H9 (cell line): ENCODE results near the gene COL28A1. TPM values are rescaled to one million over a fixed set of nuclear protein-coding genes. Genes with fewer than 3 reads are reported as not detected.
A peak's percentile ranks its signal among the peaks of the same experiment; 100 is the strongest.

Experiments used
- DNase-seq: peaks from one replicate; pipeline ENCODE4 v3.0.0-alpha.2; 2017
- H2AFZ ChIP-seq: one replicate; pipeline ENCODE4 v1.6.1; 2013; ENCODE audit warnings: mild to moderate bottlenecking, low read length, control low read depth, moderate library complexity
- H2AK5ac ChIP-seq: 2 replicates; pipeline ENCODE4 v1.6.1; 2013; ENCODE audit warnings: low read length, control low read depth, mixed read lengths; ENCODE audit not compliant: insufficient read length
- H2BK120ac ChIP-seq: one replicate; pipeline ENCODE4 v1.6.1; 2013; ENCODE audit warnings: low read depth, mild to moderate bottlenecking, low read length, control low read depth, inconsistent platforms; ENCODE audit not compliant: poor library complexity, severe bottlenecking
- H2BK12ac ChIP-seq: 2 replicates; pipeline ENCODE4 v1.6.1; 2013; ENCODE audit warnings: low read length, control low read depth, mixed read lengths, low read depth; ENCODE audit not compliant: insufficient read length
- H2BK15ac ChIP-seq: 2 replicates; pipeline ENCODE4 v1.6.1; 2013; ENCODE audit warnings: low read depth, low read length, control low read depth
- H2BK20ac ChIP-seq: one replicate; pipeline ENCODE4 v1.6.1; 2013; ENCODE audit warnings: low read depth, mild to moderate bottlenecking, low read length, control low read depth, inconsistent platforms; ENCODE audit not compliant: poor library complexity, severe bottlenecking
- H2BK5ac ChIP-seq: 2 replicates; pipeline ENCODE4 v1.6.1; 2013; ENCODE audit warnings: low read length, control low read depth, mixed read lengths; ENCODE audit not compliant: insufficient read length
- H3K14ac ChIP-seq: 2 replicates; pipeline ENCODE4 v1.6.1; 2013; ENCODE audit warnings: low read length, control low read depth; ENCODE audit not compliant: insufficient read depth
- H3K18ac ChIP-seq: 2 replicates; pipeline ENCODE4 v1.6.1; 2013; ENCODE audit warnings: low read depth, mild to moderate bottlenecking, mixed read lengths, low read length, control low read depth; ENCODE audit not compliant: insufficient read length
- H3K23ac ChIP-seq: 2 replicates; pipeline ENCODE4 v1.6.1; 2013; ENCODE audit warnings: low read length, control low read depth, mixed read lengths, low read depth; ENCODE audit not compliant: insufficient read length
- H3K23me2 ChIP-seq: 2 replicates; pipeline ENCODE4 v1.6.1; 2013; ENCODE audit warnings: low read depth, mild to moderate bottlenecking, mixed read lengths, low read length, control low read depth; ENCODE audit not compliant: insufficient read length, poor library complexity, severe bottlenecking
- H3K27ac ChIP-seq: 2 replicates; pipeline ENCODE4 v1.5.1; 2013; ENCODE audit warnings: low read length, control low read depth, mixed read lengths, low read depth; ENCODE audit not compliant: insufficient read length
- H3K27me3 ChIP-seq: 2 replicates; pipeline ENCODE4 v1.6.1; 2013; ENCODE audit warnings: low read length, control low read depth, inconsistent platforms; ENCODE audit not compliant: insufficient read depth
- H3K4ac ChIP-seq: 2 replicates; pipeline ENCODE4 v1.6.1; 2013; ENCODE audit warnings: low read depth, mild to moderate bottlenecking, control low read depth, inconsistent platforms, low read length, moderate library complexity
- H3K4me1 ChIP-seq: 2 replicates; pipeline ENCODE4 v1.6.1; 2013; ENCODE audit warnings: low read length, control low read depth, inconsistent platforms; ENCODE audit not compliant: insufficient read depth
- H3K4me2 ChIP-seq: 2 replicates; pipeline ENCODE4 v1.6.1; 2013; ENCODE audit warnings: low read length, control low read depth, mixed read lengths; ENCODE audit not compliant: insufficient read length, insufficient read depth
- H3K56ac ChIP-seq: 2 replicates; pipeline ENCODE4 v1.6.1; 2013; ENCODE audit warnings: low read depth, mild to moderate bottlenecking, mixed read lengths, low read length, control low read depth; ENCODE audit not compliant: insufficient read length
- H3K79me1 ChIP-seq: 2 replicates; pipeline ENCODE4 v1.6.1; 2013; ENCODE audit warnings: low read depth, mild to moderate bottlenecking, moderate library complexity, low read length, control low read depth, inconsistent platforms; ENCODE audit not compliant: insufficient read depth, poor library complexity, severe bottlenecking
- H3K79me2 ChIP-seq: 2 replicates; pipeline ENCODE4 v1.6.1; 2013; ENCODE audit warnings: low read length, control low read depth, inconsistent platforms; ENCODE audit not compliant: insufficient read depth
- H3K9ac ChIP-seq: 2 replicates; pipeline ENCODE4 v1.6.1; 2013; ENCODE audit warnings: low read length, control low read depth, mixed read lengths; ENCODE audit not compliant: insufficient read length; ENCODE audit errors: extremely low read depth
- H3K9me3 ChIP-seq: one replicate; pipeline ENCODE4 v1.6.1; 2013; ENCODE audit warnings: low read depth, low read length, inconsistent platforms; ENCODE audit not compliant: control insufficient read depth
- H3T11ph ChIP-seq: one replicate; pipeline ENCODE4 v1.6.1; 2013; ENCODE audit warnings: mild to moderate bottlenecking, low read length, control low read depth, inconsistent platforms
- H4K20me1 ChIP-seq: one replicate; pipeline ENCODE4 v1.6.1; 2013; ENCODE audit not compliant: control insufficient read depth, insufficient read length, insufficient read depth
- H4K5ac ChIP-seq: 2 replicates; pipeline ENCODE4 v1.6.1; 2013; ENCODE audit warnings: low read depth, mild to moderate bottlenecking, mixed read lengths, low read length, control low read depth; ENCODE audit not compliant: insufficient read length
- H4K8ac ChIP-seq: replicated peaks from 2 replicates; pipeline ENCODE4 v1.6.1; 2013; ENCODE audit warnings: low read length, control low read depth, mixed read lengths, low read depth; ENCODE audit not compliant: insufficient read length
- H4K91ac ChIP-seq: 2 replicates; pipeline ENCODE4 v1.6.1; 2013; ENCODE audit warnings: low read depth, mild to moderate bottlenecking, moderate library complexity, mixed read lengths, low read length, control low read depth; ENCODE audit not compliant: insufficient read length
- H3K27ac Mint-ChIP-seq, 3 experiments: 2 replicates in 2 of 3; 3 replicates in 1 of 3; pipeline ENCODE4 v1.8.0; 2020 to 2021; ENCODE audit warnings: mixed read lengths in 3 of 3, mild to moderate bottlenecking in 1 of 3, moderate library complexity in 1 of 3
- H3K27me3 Mint-ChIP-seq: 2 replicates; pipeline ENCODE4 v1.8.0; 2021; ENCODE audit warnings: low read depth, mild to moderate bottlenecking, moderate library complexity, mixed read lengths
- H3K36me3 Mint-ChIP-seq, 3 experiments: 2 replicates in 2 of 3; 3 replicates in 1 of 3; pipeline ENCODE4 v1.8.0; 2020 to 2021; ENCODE audit warnings: low read depth in 3 of 3, mixed read lengths in 3 of 3; ENCODE audit not compliant: insufficient read depth in 1 of 3
- H3K4me1 Mint-ChIP-seq, 2 experiments: 2 replicates each; pipeline ENCODE4 v1.8.0; 2020; ENCODE audit warnings: mixed read lengths in 2 of 2
- H3K4me3 Mint-ChIP-seq, 2 experiments: 2 replicates in 1 of 2; 3 replicates in 1 of 2; pipeline ENCODE4 v1.8.0; 2020 to 2021; ENCODE audit warnings: mild to moderate bottlenecking in 2 of 2, mixed read lengths in 2 of 2, moderate library complexity in 1 of 2
- H3K9me3 Mint-ChIP-seq, 2 experiments: 2 replicates in 1 of 2; 3 replicates in 1 of 2; pipeline ENCODE4 v1.8.0; 2020; ENCODE audit warnings: mild to moderate bottlenecking in 2 of 2, mixed read lengths in 2 of 2, moderate library complexity in 1 of 2
- WGBS: extraction: QIAGEN DNeasy Blood & Tissue Kit; methylation state at CpG from one replicate; pipeline ENCODE4 v1.1.7; 2013; ENCODE audit warnings: missing lambda C conversion rate, low lambda C conversion rate, mixed read lengths; ENCODE audit not compliant: insufficient read length; ENCODE audit errors: extremely low coverage; 5-methylcytosine and 5-hydroxymethylcytosine counted together
- total RNA-seq: library from RNA; stranded (reverse); gene quantifications from 2 replicates; pipeline ENCODE4 v1.2.1, GENCODE V29; 2021
- TF ChIP-seq, protein P1 (sequence below): fragments of 200-600 bp; sonication (generic); conservative IDR thresholded peaks from 3 replicates; pipeline ENCODE4 v1.8.0; 2021; ENCODE audit warnings: antibody characterized with exemption, mild to moderate bottlenecking

The COL28A1 gene
- total RNA-seq, 1 experiment from 2014 or later = 0.66 TPM

DNA sequence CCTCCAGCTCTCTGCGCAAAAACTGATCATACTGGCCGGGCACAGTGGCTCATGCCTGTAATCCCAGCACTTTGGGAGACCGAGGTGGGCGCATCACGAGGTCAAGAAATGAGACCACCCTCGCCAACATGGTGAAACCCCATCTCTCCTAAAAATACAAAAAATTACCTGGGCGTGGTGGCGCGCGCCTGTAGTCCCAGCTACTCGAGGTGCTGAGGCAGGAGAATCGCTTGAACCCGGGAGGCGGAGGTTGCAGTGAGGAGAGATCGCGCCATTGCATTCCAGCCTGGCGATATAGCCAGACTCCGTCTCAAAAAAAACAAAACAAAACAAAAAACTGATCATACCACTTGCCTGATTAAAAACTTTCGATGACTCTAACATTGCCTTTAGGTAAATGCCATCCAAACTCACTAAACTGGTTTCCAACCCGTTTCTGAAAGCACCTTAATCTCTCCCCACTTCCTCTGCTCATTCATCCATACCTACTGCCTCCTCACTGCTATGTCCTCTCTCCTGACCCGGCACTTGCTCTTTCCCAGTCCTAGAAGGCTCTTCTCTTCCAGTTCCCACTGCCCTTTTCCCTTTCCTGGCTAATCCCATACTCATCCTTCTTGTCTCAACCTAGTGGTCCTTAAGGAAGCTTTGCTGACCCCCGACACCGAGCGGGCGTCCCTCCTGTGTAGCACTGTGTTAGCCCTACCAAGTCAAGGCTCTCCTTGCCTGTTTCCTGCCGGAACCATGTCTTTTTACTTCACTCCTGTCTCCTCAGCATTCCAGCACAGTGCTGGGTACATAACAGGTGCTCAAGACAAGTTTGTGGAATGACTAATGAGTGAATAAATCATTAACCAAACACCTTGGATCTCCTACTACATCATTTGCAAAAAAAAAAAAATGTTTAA is 30.3 kb upstream of the COL28A1 start:
- Mint-ChIP-seq H3K4me3 (no peak overlapping the region), H3K27me3 (no peaks in the 10 kb centered on the region), H3K9me3 (peaks cover 12% of the 10 kb centered on the region in 2 experiments), H3K36me3 (peaks cover 23 to 33% (median 27%) of the 10 kb centered on the region in 3 experiments), H3K27ac (no peak overlapping the region), H3K4me1 (peaks cover 15 to 20% of the 10 kb centered on the region in 2 experiments)
- H3K14ac ChIP-seq = no peak overlapping the region
- H3K79me1 ChIP-seq = peaks cover 3% of the 10 kb centered on the region
- H2BK5ac ChIP-seq = no peak overlapping the region
- H2AFZ ChIP-seq = peak overlapping the region; percentile 26
- no peak overlapping the region for H4K8ac ChIP-seq
- TF ChIP-seq, protein P1, sequence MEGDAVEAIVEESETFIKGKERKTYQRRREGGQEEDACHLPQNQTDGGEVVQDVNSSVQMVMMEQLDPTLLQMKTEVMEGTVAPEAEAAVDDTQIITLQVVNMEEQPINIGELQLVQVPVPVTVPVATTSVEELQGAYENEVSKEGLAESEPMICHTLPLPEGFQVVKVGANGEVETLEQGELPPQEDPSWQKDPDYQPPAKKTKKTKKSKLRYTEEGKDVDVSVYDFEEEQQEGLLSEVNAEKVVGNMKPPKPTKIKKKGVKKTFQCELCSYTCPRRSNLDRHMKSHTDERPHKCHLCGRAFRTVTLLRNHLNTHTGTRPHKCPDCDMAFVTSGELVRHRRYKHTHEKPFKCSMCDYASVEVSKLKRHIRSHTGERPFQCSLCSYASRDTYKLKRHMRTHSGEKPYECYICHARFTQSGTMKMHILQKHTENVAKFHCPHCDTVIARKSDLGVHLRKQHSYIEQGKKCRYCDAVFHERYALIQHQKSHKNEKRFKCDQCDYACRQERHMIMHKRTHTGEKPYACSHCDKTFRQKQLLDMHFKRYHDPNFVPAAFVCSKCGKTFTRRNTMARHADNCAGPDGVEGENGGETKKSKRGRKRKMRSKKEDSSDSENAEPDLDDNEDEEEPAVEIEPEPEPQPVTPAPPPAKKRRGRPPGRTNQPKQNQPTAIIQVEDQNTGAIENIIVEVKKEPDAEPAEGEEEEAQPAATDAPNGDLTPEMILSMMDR = no peak
- H3K9ac ChIP-seq = peak overlapping the region; percentile 5
- H3T11ph ChIP-seq = no peak overlapping the region
- H2BK120ac ChIP-seq = no peak overlapping the region
- H3K9me3 ChIP-seq = no peaks in the 10 kb centered on the region
- no peak overlapping the region for H3K18ac ChIP-seq
- H2AK5ac ChIP-seq = no peak overlapping the region
- no peak overlapping the region for H2BK20ac ChIP-seq
- H3K27ac ChIP-seq = no peak overlapping the region
- H4K20me1 ChIP-seq = no peaks in the 10 kb centered on the region
- H2BK12ac ChIP-seq = no peak overlapping the region
- H3K4me1 ChIP-seq = peaks cover 8% of the 10 kb centered on the region; the same call in 1 of the 2 replicates
- no CpG with 5 or more reads among the region's 26 CpGs for WGBS
- H4K5ac ChIP-seq = no peak overlapping the region
- H3K4ac ChIP-seq = no peak overlapping the region; the same call in 1 of the 2 replicates
- no peaks in the 10 kb centered on the region for H3K27me3 ChIP-seq
- H4K91ac ChIP-seq = no peak overlapping the region
- no peak overlapping the region for H3K23ac ChIP-seq
- peak overlapping the region; percentile 28 for H3K4me2 ChIP-seq
- H3K79me2 ChIP-seq = peaks cover 18% of the 10 kb centered on the region; the same call in 1 of the 2 replicates
- H3K56ac ChIP-seq = no peak overlapping the region
- H2BK15ac ChIP-seq = no peak overlapping the region
- H3K23me2 ChIP-seq = peaks cover 3% of the 10 kb centered on the region
- peak; percentile 39 for DNase-seq
